ENCODE measurements around the gene KANSL1. TPM values are rescaled to one million over a fixed set of nuclear protein-coding genes. Genes with fewer than 3 reads are reported as not detected.
"Not testable (repeated sequence)": the region's sequence is repeated elsewhere in the genome, so short reads cannot be mapped to it uniquely, and the experiment has no call there.

Gene KANSL1
- total and polyA plus RNA-seq, 12 donors = 23.2 to 81.2 (median 58.0) TPM

- DNase-seq = no peak
- no peaks in the 10 kb centered on the region for H3K27me3 ChIP-seq
- H3K36me3 ChIP-seq (replicated peaks in 1 of 2) = no peaks in the 10 kb centered on the region
Observed at GRCh38 chr17:46010597-46011186, 182.5 kb downstream of the KANSL1 start.

GRCh38 chr17:46009681-46010596 is 183.3 kb downstream of the KANSL1 start:
- no peak overlapping the region for H3K27ac ChIP-seq
- TF ChIP-seq CTCF (IDR thresholded peaks at IDR 0.05) = no peak
- DNase-seq = peak in 3 of 7 donors; percentile 70 to 79 (median 73)
- intact Hi-C loops (cut with DNase I) = no loop called here
- no peaks in the 10 kb centered on the region for H3K4me1 ChIP-seq (replicated peaks in 1 of 2)
- 58 to 80% (median 75%) methylated on average over 25 to 33 of the region's 33 CpGs for WGBS, 4 donors
- H3K4me3 ChIP-seq = no peak overlapping the region
- H3K9me3 ChIP-seq (replicated peaks in 1 of 3) = no peaks in the 10 kb centered on the region
- no peaks in the 10 kb centered on the region for H3K27me3 ChIP-seq
- no peaks in the 10 kb centered on the region for H3K36me3 ChIP-seq (replicated peaks in 1 of 2)

More at GRCh38 chr17:46010597-46011186, 182.5 kb downstream of the KANSL1 start:
- no peak for TF ChIP-seq CTCF (IDR thresholded peaks at IDR 0.05)
- Histone ChIP-seq H3K4me3 (no peak overlapping the region), H3K9me3 (replicated peaks in 1 of 3) (no peaks in the 10 kb centered on the region), H3K4me1 (replicated peaks in 1 of 2) (no peaks in the 10 kb centered on the region), H3K27ac (no peak overlapping the region)
- WGBS, 4 donors = 81 to 92% (median 82%) methylated on average over 8 to 16 of the region's 16 CpGs; no CpG with 5 or more reads in 1 of the 4 donors
- intact Hi-C loops (cut with DNase I) = no loop called here

DNA sequence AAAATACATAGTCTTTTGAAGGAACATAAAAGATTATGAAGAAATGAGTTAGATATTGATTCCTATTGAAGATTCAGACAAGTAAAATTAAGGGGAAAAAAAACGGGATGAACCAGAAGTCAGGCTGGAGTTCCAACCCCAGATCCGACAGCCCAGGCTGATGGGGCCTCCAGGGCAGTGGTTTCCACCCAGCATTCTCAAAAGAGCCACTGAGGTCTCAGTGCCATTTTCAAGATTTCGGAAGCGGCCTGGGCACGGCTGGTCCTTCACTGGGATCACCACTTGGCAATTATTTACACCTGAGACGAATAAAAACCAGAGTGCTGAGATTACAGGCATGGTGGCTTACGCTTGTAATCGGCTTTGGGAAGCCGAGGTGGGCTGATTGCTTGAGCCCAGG is 184.6 kb downstream of the KANSL1 start:
- H3K9me3 ChIP-seq (replicated peaks in 1 of 3) = no peaks in the 10 kb centered on the region
- TF ChIP-seq POLR2A (IDR thresholded peaks at IDR 0.05) (no peak), CTCF (IDR thresholded peaks at IDR 0.05) (no peak)
- H3K27me3 ChIP-seq = no peaks in the 10 kb centered on the region
- 90 to 96% (median 93%) methylated on average over 9 of the region's 9 CpGs for WGBS, 4 donors
- DNase-seq = no peak
- H3K36me3 ChIP-seq (replicated peaks in 1 of 2) = no peaks in the 10 kb centered on the region
- H3K4me1 ChIP-seq (replicated peaks in 1 of 2) = peaks cover 0 to 9% of the 10 kb centered on the region in 2 donors
- H3K4me3 ChIP-seq = no peak overlapping the region
- intact Hi-C loops (cut with DNase I) = no loop called here
- no peak overlapping the region for H3K27ac ChIP-seq

DNA sequence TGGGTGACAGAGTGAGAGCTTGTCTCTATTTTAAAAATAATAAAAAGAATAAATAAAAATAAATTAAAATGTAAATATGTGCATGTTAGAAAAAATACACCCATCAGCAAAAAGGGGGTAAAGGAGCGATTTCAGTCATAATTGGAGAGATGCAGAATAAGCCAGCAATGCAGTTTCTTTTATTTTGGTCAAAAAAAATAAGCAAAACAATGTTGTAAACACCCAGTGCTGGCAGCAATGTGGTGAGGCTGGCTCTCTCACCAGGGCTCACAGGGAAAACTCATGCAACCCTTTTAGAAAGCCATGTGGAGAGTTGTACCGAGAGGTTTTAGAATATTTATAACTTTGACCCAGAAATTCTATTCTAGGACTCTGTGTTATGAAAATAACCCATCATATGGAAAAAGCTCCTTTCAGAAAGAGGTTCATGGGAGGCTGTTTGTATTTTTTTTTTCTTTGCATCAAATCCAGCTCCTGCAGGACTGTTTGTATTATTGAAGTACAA is 185.7 kb downstream of the KANSL1 start:
- Histone ChIP-seq H3K4me1 (replicated peaks in 1 of 2) (peaks cover 0 to 14% of the 10 kb centered on the region in 2 donors), H3K36me3 (replicated peaks in 1 of 2) (no peaks in the 10 kb centered on the region), H3K4me3 (no peak overlapping the region), H3K27me3 (no peaks in the 10 kb centered on the region), H3K9me3 (replicated peaks in 1 of 3) (no peaks in the 10 kb centered on the region), H3K27ac (no peak overlapping the region)
- intact Hi-C loops (cut with DNase I) = no loop called here
- DNase-seq = no peak
- TF ChIP-seq CTCF (IDR thresholded peaks at IDR 0.05) (no peak), POLR2A (IDR thresholded peaks at IDR 0.05) (no peak)
- WGBS, 4 donors = 62 to 66% (median 63%) methylated on average over 2 of the region's 2 CpGs

GRCh38 chr17:46006082-46006481 is 187.1 kb downstream of the KANSL1 start:
- H3K4me3 ChIP-seq; DNase-seq; H3K9me3 ChIP-seq (replicated peaks in 1 of 3); H3K27me3 ChIP-seq; H3K27ac ChIP-seq; intact Hi-C loops (cut with DNase I); H3K36me3 ChIP-seq (replicated peaks in 1 of 2): not testable (repeated sequence)
- WGBS, 4 donors = 88 to 97% (median 93%) methylated on average over 1 of the region's 1 CpG
- H3K4me1 ChIP-seq (replicated peaks in 1 of 2) = peaks cover 0 to 14% of the 10 kb centered on the region in 2 donors
